ENCODE measurements around the gene CD44.

- TF ChIP-seq CTCF (IDR thresholded peaks at IDR 0.05; ENCODE audit: low read depth, low read length, missing input control) (no peak), TAF1 (conservative IDR thresholded peaks at IDR 0.05) (no peak), JUND (IDR thresholded peaks at IDR 0.05) (no peak), MAX (IDR thresholded peaks at IDR 0.05) (no peak), EGR1 (IDR thresholded peaks at IDR 0.05; ENCODE audit: low read depth in 2 of 2) (no peak), GABPA (IDR thresholded peaks at IDR 0.05 in 1 of 2, conservative IDR thresholded peaks at IDR 0.05 in 1 of 2) (no peak), HNF4A (conservative IDR thresholded peaks at IDR 0.05) (no peak), SP1 (IDR thresholded peaks at IDR 0.05) (no peak), ATF3 (IDR thresholded peaks at IDR 0.05) (no peak)
Observed at GRCh38 chr11:35090125-35090524, 48.8 kb upstream of the CD44 start.
